NCI-H82 (cell line): Measurements from ENCODE around the gene ENPP7.
A peak's percentile ranks its signal among the peaks of the same experiment; 100 is the strongest.

Experiments
- DNase-seq: peaks from one replicate; lab custom pipeline; 2025; lab: John Stamatoyannopoulos, UW

The ENPP7 gene

GRCh38 chr17:79730769-79731483 is at the start of gene ENPP7:
TSS of gene ENPP7 (plus strand) at chr17:79730943. CDS start at chr17:79731140, 197 bp downstream.
- DNase-seq, result no peak

GRCh38 chr17:79681101-79681621 is 49.6 kb upstream of the ENPP7 start:
- DNase-seq, result no peak

- no peak for DNase-seq
Measured at GRCh38 chr17:79681628-79682261, 49.0 kb upstream of the ENPP7 start.

GRCh38 chr17:79683365-79683764 is 47.4 kb upstream of the ENPP7 start:
- no peak for DNase-seq

- no peak for DNase-seq
Measured at GRCh38 chr17:79684132-79684985, 46.4 kb upstream of the ENPP7 start.

GRCh38 chr17:79685121-79685520 is 45.6 kb upstream of the ENPP7 start:
- DNase-seq, result no peak

GRCh38 chr17:79686476-79686875 is 44.3 kb upstream of the ENPP7 start:
- no peak for DNase-seq

GRCh38 chr17:79690466-79690865 is 40.3 kb upstream of the ENPP7 start:
- no peak for DNase-seq

- DNase-seq, result no peak
Measured at GRCh38 chr17:79690988-79691836, 39.5 kb upstream of the ENPP7 start.

GRCh38 chr17:79691931-79692330 is 38.8 kb upstream of the ENPP7 start:
- no peak for DNase-seq

- DNase-seq, result no peak
Measured at GRCh38 chr17:79693419-79693818, 37.3 kb upstream of the ENPP7 start.

GRCh38 chr17:79695293-79695790 is 35.4 kb upstream of the ENPP7 start:
- no peak for DNase-seq

- DNase-seq, result no peak
Measured at GRCh38 chr17:79695797-79696609, 34.7 kb upstream of the ENPP7 start.

GRCh38 chr17:79696610-79696982 is 34.1 kb upstream of the ENPP7 start:
- DNase-seq, result no peak

- peak; percentile 34 for DNase-seq
Measured at GRCh38 chr17:79698146-79698846, 32.4 kb upstream of the ENPP7 start.

- DNase-seq, result no peak
Measured at GRCh38 chr17:79699386-79700036, 31.2 kb upstream of the ENPP7 start.

- no peak for DNase-seq
Measured at GRCh38 chr17:79700592-79700991, 30.2 kb upstream of the ENPP7 start.

- peak; percentile 36 for DNase-seq
Measured at GRCh38 chr17:79702034-79702433, 28.7 kb upstream of the ENPP7 start.

GRCh38 chr17:79702550-79703236 is 28.1 kb upstream of the ENPP7 start:
- no peak for DNase-seq
